ENCODE results near the gene JSRP1. TPM values are rescaled to one million over a fixed set of nuclear protein-coding genes. Genes with fewer than 3 reads are reported as not detected.

Gene JSRP1
- 0.44 TPM for polyA plus RNA-seq (2013, experiment 1 of 2)
- polyA plus RNA-seq (2013, experiment 2 of 2), result 0.57 TPM

GRCh38 chr19:2255982-2256685 lies at the start of gene JSRP1:
Gene JSRP1 (minus strand): TSS chr19:2256417. CDS start chr19:2255314, 1,103 bp downstream.
- Histone ChIP-seq H3K4me3 (ENCODE audit: low read length) (no peak within 1 kb of the TSS), H3K4me1 (ENCODE audit: control insufficient read depth, low read depth, low read length) (no peaks in the 10 kb centered on the region)

GRCh38 chr19:2305452-2306280 lies 49.4 kb upstream of the JSRP1 start:
- Histone ChIP-seq H3K18ac (ENCODE audit: low read length) (no peak overlapping the region), H4K8ac (ENCODE audit: low read depth, low read length) (no peak overlapping the region), H3K9ac (ENCODE audit: low read length) (no peak overlapping the region), H3K23ac (ENCODE audit: low read length) (no peak overlapping the region), H2BK15ac (replicated peaks; ENCODE audit: low read depth) (no peak overlapping the region), H3K4me3 (ENCODE audit: low read length) (no peak overlapping the region), H3K56ac (ENCODE audit: low read length) (no peak overlapping the region), H2BK5ac (ENCODE audit: low read length) (no peak overlapping the region), H4K5ac (ENCODE audit: low read length) (no peak overlapping the region), H3K4me2 (ENCODE audit: low read length) (no peak overlapping the region), H2BK120ac (ENCODE audit: low read depth, low read length) (no peak overlapping the region), H3K4ac (ENCODE audit: low read depth, low read length) (no peak overlapping the region), H2AK5ac (ENCODE audit: low read length) (no peak overlapping the region), H3K27me3 (ENCODE audit: insufficient read depth, low read length, poor library complexity) (peaks cover 9% of the 10 kb centered on the region), H3K79me1 (ENCODE audit: low read length) (no peaks in the 10 kb centered on the region), H3K36me3 (ENCODE audit: control insufficient read depth, insufficient read depth, low read length) (no peaks in the 10 kb centered on the region), H3K79me2 (ENCODE audit: control insufficient read depth, insufficient read depth, low read length) (no peaks in the 10 kb centered on the region), H3K4me1 (ENCODE audit: control insufficient read depth, low read depth, low read length) (no peaks in the 10 kb centered on the region), H3K27ac (ENCODE audit: low read depth, low read length) (no peak overlapping the region)
- no peak for DNase-seq
- no CpG with 5 or more reads among the region's 19 CpGs for WGBS (ENCODE audit: extremely low coverage, insufficient coverage, low lambda C conversion rate)

More at GRCh38 chr19:2255982-2256685, at the start of gene JSRP1:
- H3K9ac ChIP-seq (ENCODE audit: low read length), result no peak within 1 kb of the TSS
- no peak within 1 kb of the TSS for H3K4ac ChIP-seq (ENCODE audit: low read depth, low read length)
- no peak within 1 kb of the TSS for H2BK5ac ChIP-seq (ENCODE audit: low read length)
- H3K18ac ChIP-seq (ENCODE audit: low read length), result no peak within 1 kb of the TSS
- no CpG with 5 or more reads among the region's 24 CpGs for WGBS (ENCODE audit: extremely low coverage, insufficient coverage, low lambda C conversion rate)
- H3K23ac ChIP-seq (ENCODE audit: low read length), result peak within 1 kb of the TSS; percentile 9
- no peak within 1 kb of the TSS for H3K4me2 ChIP-seq (ENCODE audit: low read length)
- H3K27ac ChIP-seq (ENCODE audit: low read depth, low read length), result no peak within 1 kb of the TSS
- no peak within 1 kb of the TSS for H2AK5ac ChIP-seq (ENCODE audit: low read length)
- no peak within 1 kb of the TSS for H2BK15ac ChIP-seq (replicated peaks; ENCODE audit: low read depth)
- no peak within 1 kb of the TSS for H4K8ac ChIP-seq (ENCODE audit: low read depth, low read length)
- H4K5ac ChIP-seq (ENCODE audit: low read length), result no peak within 1 kb of the TSS
- no peak within 1 kb of the TSS for H3K56ac ChIP-seq (ENCODE audit: low read length)
- no peaks in the 10 kb centered on the region for H3K79me2 ChIP-seq (ENCODE audit: control insufficient read depth, insufficient read depth, low read length)
- H3K27me3 ChIP-seq (ENCODE audit: insufficient read depth, low read length, poor library complexity), result no peaks in the 10 kb centered on the region
- DNase-seq, result no peak
- no peaks in the 10 kb centered on the region for H3K36me3 ChIP-seq (ENCODE audit: control insufficient read depth, insufficient read depth, low read length)
- no peaks in the 10 kb centered on the region for H3K79me1 ChIP-seq (ENCODE audit: low read length)
- H2BK120ac ChIP-seq (ENCODE audit: low read depth, low read length), result no peak within 1 kb of the TSS

GRCh38 chr19:2303211-2303798 lies 47.1 kb upstream of the JSRP1 start:
- Histone ChIP-seq H4K5ac (ENCODE audit: low read length) (no peak overlapping the region), H3K4ac (ENCODE audit: low read depth, low read length) (no peak overlapping the region), H3K4me2 (ENCODE audit: low read length) (no peak overlapping the region), H3K4me1 (ENCODE audit: control insufficient read depth, low read depth, low read length) (no peaks in the 10 kb centered on the region), H3K9ac (ENCODE audit: low read length) (no peak overlapping the region), H3K79me2 (ENCODE audit: control insufficient read depth, insufficient read depth, low read length) (no peaks in the 10 kb centered on the region), H3K27me3 (ENCODE audit: insufficient read depth, low read length, poor library complexity) (peaks cover 7% of the 10 kb centered on the region), H3K23ac (ENCODE audit: low read length) (no peak overlapping the region), H2BK120ac (ENCODE audit: low read depth, low read length) (no peak overlapping the region), H3K36me3 (ENCODE audit: control insufficient read depth, insufficient read depth, low read length) (no peaks in the 10 kb centered on the region), H2BK5ac (ENCODE audit: low read length) (no peak overlapping the region), H3K4me3 (ENCODE audit: low read length) (no peak overlapping the region), H4K8ac (ENCODE audit: low read depth, low read length) (no peak overlapping the region), H3K79me1 (ENCODE audit: low read length) (no peaks in the 10 kb centered on the region), H3K27ac (ENCODE audit: low read depth, low read length) (no peak overlapping the region), H3K18ac (ENCODE audit: low read length) (no peak overlapping the region), H2BK15ac (replicated peaks; ENCODE audit: low read depth) (no peak overlapping the region), H2AK5ac (ENCODE audit: low read length) (no peak overlapping the region), H3K56ac (ENCODE audit: low read length) (no peak overlapping the region)
- WGBS (ENCODE audit: extremely low coverage, insufficient coverage, low lambda C conversion rate), result no CpG with 5 or more reads among the region's 26 CpGs
- no peak for DNase-seq

- H3K27me3 ChIP-seq (ENCODE audit: insufficient read depth, low read length, poor library complexity), result peaks cover 2% of the 10 kb centered on the region
- H3K27ac ChIP-seq (ENCODE audit: low read depth, low read length), result no peak overlapping the region
- H2AK5ac ChIP-seq (ENCODE audit: low read length), result no peak overlapping the region
- H3K79me1 ChIP-seq (ENCODE audit: low read length), result no peaks in the 10 kb centered on the region
- no peak overlapping the region for H3K4me3 ChIP-seq (ENCODE audit: low read length)
- H3K56ac ChIP-seq (ENCODE audit: low read length), result peak overlapping the region; percentile 8
- DNase-seq, result peak; percentile 52
- no peaks in the 10 kb centered on the region for H3K4me1 ChIP-seq (ENCODE audit: control insufficient read depth, low read depth, low read length)
- H4K8ac ChIP-seq (ENCODE audit: low read depth, low read length), result no peak overlapping the region
- H2BK5ac ChIP-seq (ENCODE audit: low read length), result no peak overlapping the region
- no peaks in the 10 kb centered on the region for H3K36me3 ChIP-seq (ENCODE audit: control insufficient read depth, insufficient read depth, low read length)
- H3K23ac ChIP-seq (ENCODE audit: low read length), result no peak overlapping the region
- H3K9ac ChIP-seq (ENCODE audit: low read length), result peak overlapping the region; percentile 3
- no peak overlapping the region for H2BK120ac ChIP-seq (ENCODE audit: low read depth, low read length)
- no peaks in the 10 kb centered on the region for H3K79me2 ChIP-seq (ENCODE audit: control insufficient read depth, insufficient read depth, low read length)
- H3K4me2 ChIP-seq (ENCODE audit: low read length), result no peak overlapping the region
- H2BK15ac ChIP-seq (replicated peaks; ENCODE audit: low read depth), result no peak overlapping the region
- no peak overlapping the region for H3K18ac ChIP-seq (ENCODE audit: low read length)
- no peak overlapping the region for H4K5ac ChIP-seq (ENCODE audit: low read length)
- H3K4ac ChIP-seq (ENCODE audit: low read depth, low read length), result no peak overlapping the region
- WGBS (ENCODE audit: extremely low coverage, insufficient coverage, low lambda C conversion rate), result no CpG with 5 or more reads among the region's 62 CpGs
Observed at GRCh38 chr19:2302319-2303210, 46.3 kb upstream of the JSRP1 start.

- no peak overlapping the region for H2BK120ac ChIP-seq (ENCODE audit: low read depth, low read length)
- no peak overlapping the region for H3K4ac ChIP-seq (ENCODE audit: low read depth, low read length)
- H3K18ac ChIP-seq (ENCODE audit: low read length), result no peak overlapping the region
- H3K27me3 ChIP-seq (ENCODE audit: insufficient read depth, low read length, poor library complexity), result no peaks in the 10 kb centered on the region
- H3K9ac ChIP-seq (ENCODE audit: low read length), result no peak overlapping the region
- no peak overlapping the region for H4K8ac ChIP-seq (ENCODE audit: low read depth, low read length)
- no peak overlapping the region for H3K4me2 ChIP-seq (ENCODE audit: low read length)
- no peak overlapping the region for H3K4me3 ChIP-seq (ENCODE audit: low read length)
- no peak overlapping the region for H4K5ac ChIP-seq (ENCODE audit: low read length)
- H3K27ac ChIP-seq (ENCODE audit: low read depth, low read length), result no peak overlapping the region
- H3K79me1 ChIP-seq (ENCODE audit: low read length), result no peaks in the 10 kb centered on the region
- H3K36me3 ChIP-seq (ENCODE audit: control insufficient read depth, insufficient read depth, low read length), result no peaks in the 10 kb centered on the region
- no peak overlapping the region for H2BK5ac ChIP-seq (ENCODE audit: low read length)
- H3K56ac ChIP-seq (ENCODE audit: low read length), result no peak overlapping the region
- no peak overlapping the region for H2AK5ac ChIP-seq (ENCODE audit: low read length)
- H3K23ac ChIP-seq (ENCODE audit: low read length), result no peak overlapping the region
- H2BK15ac ChIP-seq (replicated peaks; ENCODE audit: low read depth), result no peak overlapping the region
- H3K79me2 ChIP-seq (ENCODE audit: control insufficient read depth, insufficient read depth, low read length), result no peaks in the 10 kb centered on the region
- WGBS (ENCODE audit: extremely low coverage, insufficient coverage, low lambda C conversion rate), result no CpG with 5 or more reads among the region's 17 CpGs
- DNase-seq, result no peak
- no peaks in the 10 kb centered on the region for H3K4me1 ChIP-seq (ENCODE audit: control insufficient read depth, low read depth, low read length)
Observed at GRCh38 chr19:2300533-2300932, 44.3 kb upstream of the JSRP1 start.
